ENCODE results near the gene SLIT3.

GRCh38 chr5:168992016-168992415 is 308.9 kb downstream of the SLIT3 start:
- TF ChIP-seq CTCF (IDR thresholded peaks at IDR 0.05; ENCODE audit: borderline replicate concordance, extremely low read depth, low read length, poor library complexity, severe bottlenecking) (no peak), EZH2 (IDR thresholded peaks at IDR 0.05; ENCODE audit: borderline replicate concordance, low read depth, low read length, severe bottlenecking) (no peak)

Data from DND-41 (cell line).